GM23248 (cell line): ENCODE measurements around the gene AQP7. TPM values are rescaled to one million over a fixed set of nuclear protein-coding genes. Genes with fewer than 3 reads are reported as not detected.

Experiments
- DNase-seq: peaks from one replicate; pipeline ENCODE4 v3.0.0-alpha.2; 2015
- H2AFZ ChIP-seq: fragments of 200-600 bp; sonication (generic); 2 replicates; pipeline ENCODE4 v1.6.1; 2016; ENCODE audit warnings: antibody characterized with exemption
- H3F3A ChIP-seq: fragments of 200-600 bp; sonication (generic); 2 replicates; pipeline ENCODE4 v1.6.1; 2016; ENCODE audit warnings: mild to moderate bottlenecking, antibody characterized with exemption, mixed run types; ENCODE audit not compliant: insufficient read depth
- H3K27ac ChIP-seq: fragments of 200-600 bp; sonication (generic); 2 replicates; pipeline ENCODE4 v1.5.1; 2016; ENCODE audit warnings: mild to moderate bottlenecking
- H3K27me3 ChIP-seq: fragments of 200-600 bp; sonication (generic); replicated peaks from 2 replicates; pipeline ENCODE4 v1.6.1; 2016; ENCODE audit warnings: mild to moderate bottlenecking; ENCODE audit not compliant: insufficient read depth
- H3K36me3 ChIP-seq: fragments of 200-600 bp; sonication (generic); 2 replicates; pipeline ENCODE4 v1.6.1; 2016; ENCODE audit warnings: low read depth, mild to moderate bottlenecking
- H3K4me1 ChIP-seq: fragments of 200-600 bp; sonication (generic); 2 replicates; pipeline ENCODE4 v1.6.1; 2016; ENCODE audit warnings: mild to moderate bottlenecking; ENCODE audit not compliant: insufficient read depth
- H3K4me2 ChIP-seq: fragments of 200-600 bp; sonication (generic); one replicate; pipeline ENCODE4 v1.6.1; 2016; ENCODE audit warnings: mild to moderate bottlenecking; ENCODE audit not compliant: unreplicated experiment
- H3K4me3 ChIP-seq: fragments of 200-600 bp; sonication (generic); 2 replicates; pipeline ENCODE4 v1.5.1; 2016; ENCODE audit warnings: mild to moderate bottlenecking
- H3K79me2 ChIP-seq: fragments of 200-600 bp; sonication (generic); 2 replicates; pipeline ENCODE4 v1.6.1; 2016; ENCODE audit warnings: mild to moderate bottlenecking; ENCODE audit not compliant: insufficient read depth
- H3K9ac ChIP-seq: fragments of 200-600 bp; sonication (generic); 2 replicates; pipeline ENCODE4 v1.6.1; 2016; ENCODE audit warnings: mild to moderate bottlenecking
- H3K9me2 ChIP-seq: fragments of 200-600 bp; sonication (generic); 2 replicates; pipeline ENCODE4 v1.6.1; 2016; ENCODE audit warnings: mixed run types, mild to moderate bottlenecking, moderate library complexity; ENCODE audit not compliant: insufficient read depth
- H3K9me3 ChIP-seq: fragments of 200-600 bp; sonication (generic); one replicate; pipeline ENCODE4 v1.6.1; 2017; ENCODE audit warnings: low read depth
- H4K20me1 ChIP-seq: fragments of 200-600 bp; sonication (generic); 2 replicates; pipeline ENCODE4 v1.6.0; 2016; ENCODE audit not compliant: insufficient read depth
- EZH2 ChIP-seq: fragments of 200-600 bp; sonication (generic); IDR thresholded peaks from 2 replicates; pipeline ENCODE4 v1.6.1; 2018; ENCODE audit warnings: antibody characterized with exemption, mild to moderate bottlenecking; ENCODE audit not compliant: insufficient read depth, poor library complexity, severe bottlenecking
- EZH2phosphoT487 ChIP-seq: fragments of 200-600 bp; sonication (generic); IDR thresholded peaks from 2 replicates; pipeline ENCODE4 v1.6.1; 2018; ENCODE audit warnings: antibody characterized with exemption, moderate library complexity, mild to moderate bottlenecking, low read depth; ENCODE audit not compliant: insufficient read depth
- WGBS, 2 experiments: methylation state at CpG; one replicate each; pipeline ENCODE4 v1.1.6; 2015 to 2017; ENCODE audit warnings: low lambda C conversion rate in 2 of 2, low coverage in 1 of 2; ENCODE audit errors: missing lambda C conversion rate in 2 of 2; 5-methylcytosine and 5-hydroxymethylcytosine counted together
- in situ Hi-C: fragments of 300-500 bp; cut with MboI; formaldehyde crosslinking; loops from 2 replicates; pipeline ENCODE4 v1.15.0; 2020
- polyA plus RNA-seq: library from polyadenylated mRNA; unstranded; fragments of >200 nt; fragmentation: Nextera tagmentation; extraction: Ambion mirVana; gene quantifications from 2 replicates; pipeline ENCODE4 v1.2.1, GENCODE V29; 2016
- total RNA-seq: library from RNA; depleted of rRNA; stranded (reverse); fragments of >200 nt; shearing (Covaris generic); gene quantifications from 2 replicates; pipeline ENCODE4 v1.2.3, GENCODE V29; 2014

The AQP7 gene
- total and polyA plus RNA-seq, 2 experiments from 2014 or later, result not detected

DNA sequence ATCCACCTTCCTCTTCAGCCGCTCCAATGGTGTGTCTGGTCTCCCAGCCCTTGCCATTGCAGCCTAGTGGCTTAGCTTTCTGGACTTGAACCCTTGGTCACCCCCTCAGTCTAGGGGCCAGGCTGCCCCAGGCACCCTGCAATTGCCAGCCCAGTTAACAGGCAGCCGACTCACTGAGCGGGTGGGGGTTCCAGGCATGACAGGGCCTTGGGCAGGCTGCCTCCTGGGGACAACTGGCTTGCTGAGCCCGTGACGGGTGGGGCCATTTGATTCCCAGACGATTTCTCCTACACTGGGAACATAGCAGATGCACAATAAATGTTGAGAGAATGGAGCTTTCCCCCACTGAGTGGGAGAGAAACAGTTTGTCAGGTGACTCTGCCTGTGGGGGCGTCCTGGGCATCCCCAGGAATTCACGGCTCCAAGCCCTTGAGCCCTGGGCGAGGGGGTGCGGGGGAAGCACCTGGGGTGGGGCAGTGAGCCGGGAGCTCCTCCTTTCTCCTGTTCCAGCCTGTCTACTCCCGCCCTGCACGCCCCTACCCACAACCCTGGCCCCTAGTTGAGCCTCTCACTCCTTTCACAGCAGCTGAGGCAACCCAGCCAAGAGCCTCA is 12.6 kb upstream of the AQP7 start:
- no peaks in the 10 kb centered on the region for H3K36me3 ChIP-seq
- no peaks in the 10 kb centered on the region for H3K9me2 ChIP-seq
- H3K27ac ChIP-seq, result no peak overlapping the region
- no peaks in the 10 kb centered on the region for H4K20me1 ChIP-seq
- no peak for DNase-seq
- no peaks in the 10 kb centered on the region for H3K9me3 ChIP-seq
- TF ChIP-seq EZH2 (no peak), EZH2phosphoT487 (no peak)
- no peak overlapping the region for H3K4me3 ChIP-seq
- H3K27me3 ChIP-seq, result no peaks in the 10 kb centered on the region
- no peak overlapping the region for H3K9ac ChIP-seq
- 31 to 39% methylated on average over 11 to 13 of the region's 13 CpGs for WGBS, 2 experiments
- no peaks in the 10 kb centered on the region for H3K79me2 ChIP-seq
- no peak overlapping the region for H3K4me2 ChIP-seq
- H3F3A ChIP-seq, result no peaks in the 10 kb centered on the region
- in situ Hi-C loops, result no loop called here
- no peak overlapping the region for H2AFZ ChIP-seq
- H3K4me1 ChIP-seq, result no peaks in the 10 kb centered on the region

- Histone ChIP-seq H3K4me3 (no peak overlapping the region), H3K9me2 (no peaks in the 10 kb centered on the region), H3K36me3 (no peaks in the 10 kb centered on the region), H4K20me1 (no peaks in the 10 kb centered on the region), H3F3A (no peaks in the 10 kb centered on the region), H2AFZ (no peak overlapping the region), H3K9ac (no peak overlapping the region), H3K9me3 (no peaks in the 10 kb centered on the region), H3K27ac (no peak overlapping the region), H3K4me2 (no peak overlapping the region), H3K27me3 (no peaks in the 10 kb centered on the region), H3K79me2 (no peaks in the 10 kb centered on the region), H3K4me1 (no peaks in the 10 kb centered on the region)
- TF ChIP-seq EZH2phosphoT487 (no peak), EZH2 (no peak)
- WGBS, 2 experiments, result 71 to 74% methylated on average over 3 of the region's 3 CpGs
- no peak for DNase-seq
- in situ Hi-C loops, result no loop called here
Observed at GRCh38 chr9:33414268-33414667, 11.9 kb upstream of the AQP7 start.

DNA sequence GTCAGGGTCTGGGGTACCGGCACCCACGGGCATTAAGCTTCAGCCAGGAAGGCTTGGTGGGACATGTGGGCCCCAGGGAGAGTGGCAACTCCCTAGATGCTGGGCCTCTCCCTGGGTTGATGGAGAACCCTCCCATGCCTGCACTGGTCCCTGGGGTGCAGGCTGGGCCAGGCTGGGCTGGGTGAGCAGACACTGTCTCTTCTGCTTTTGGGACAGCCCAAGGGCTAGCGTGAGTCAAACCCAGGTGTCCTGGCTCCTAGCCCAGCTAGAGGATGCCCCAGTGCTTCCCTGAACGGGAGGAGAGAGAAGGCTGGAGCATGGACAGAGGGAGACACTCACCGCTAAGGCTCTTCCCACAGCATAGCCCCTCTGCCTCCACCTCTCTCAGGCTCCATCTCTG is 5.7 kb upstream of the AQP7 start:
- 61 to 62% methylated on average over 4 to 5 of the region's 5 CpGs for WGBS, 2 experiments
- no peaks in the 10 kb centered on the region for H3K9me2 ChIP-seq
- H3K4me1 ChIP-seq, result no peaks in the 10 kb centered on the region
- H3K27me3 ChIP-seq, result no peaks in the 10 kb centered on the region
- H3K4me2 ChIP-seq, result no peak overlapping the region
- in situ Hi-C loops, result no loop called here
- TF ChIP-seq EZH2, result no peak
- no peak for TF ChIP-seq EZH2phosphoT487
- no peaks in the 10 kb centered on the region for H3K9me3 ChIP-seq
- H4K20me1 ChIP-seq, result no peaks in the 10 kb centered on the region
- no peak overlapping the region for H3K4me3 ChIP-seq
- H3K79me2 ChIP-seq, result no peaks in the 10 kb centered on the region
- H3K9ac ChIP-seq, result no peak overlapping the region
- DNase-seq, result peak; percentile 34
- H2AFZ ChIP-seq, result no peak overlapping the region
- H3F3A ChIP-seq, result no peaks in the 10 kb centered on the region
- no peak overlapping the region for H3K27ac ChIP-seq
- H3K36me3 ChIP-seq, result no peaks in the 10 kb centered on the region

DNA sequence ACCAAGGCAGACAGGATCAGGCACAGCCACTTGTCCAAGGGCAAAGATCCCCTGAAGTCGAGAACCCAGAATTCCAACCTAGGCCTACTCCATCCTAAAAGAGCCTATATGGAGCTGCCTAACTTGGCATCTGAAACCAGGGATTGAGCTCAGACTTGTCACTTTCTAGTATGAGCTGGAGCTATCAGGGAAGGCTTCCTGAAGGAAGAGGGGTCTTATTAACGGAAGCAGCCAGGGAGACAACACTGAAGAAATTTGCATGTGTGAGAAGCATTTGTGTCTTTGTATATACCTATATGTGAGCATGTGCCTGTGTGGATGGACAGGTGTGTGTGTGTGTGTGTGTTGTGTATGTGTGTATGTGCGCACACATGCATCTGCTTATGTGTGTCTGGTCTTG is 4.7 kb upstream of the AQP7 start:
- no peak for TF ChIP-seq EZH2phosphoT487
- TF ChIP-seq EZH2, result no peak
- WGBS, 2 experiments, result 71 to 84% methylated on average over 3 of the region's 3 CpGs
- Histone ChIP-seq H3K9me3 (no peaks in the 10 kb centered on the region), H3F3A (no peaks in the 10 kb centered on the region), H2AFZ (no peak overlapping the region), H4K20me1 (no peaks in the 10 kb centered on the region), H3K27me3 (no peaks in the 10 kb centered on the region), H3K9ac (no peak overlapping the region), H3K4me2 (no peak overlapping the region), H3K79me2 (no peaks in the 10 kb centered on the region), H3K36me3 (no peaks in the 10 kb centered on the region), H3K4me1 (no peaks in the 10 kb centered on the region), H3K9me2 (no peaks in the 10 kb centered on the region), H3K27ac (no peak overlapping the region), H3K4me3 (no peak overlapping the region)
- in situ Hi-C loops, result no loop called here
- DNase-seq, result no peak
